ENCODE data around the gene CUEDC2.

- TF ChIP-seq CTCF (IDR thresholded peaks at IDR 0.05) (no peak), POLR2A (IDR thresholded peaks at IDR 0.05) (no peak)
Measured at GRCh38 chr10:102404361-102405107, 27.8 kb downstream of the CUEDC2 start.

Data from testis (tissue), 2 donors.